Measurements from ENCODE around the gene RIBC1.
"Not testable (repeated sequence)": the region's sequence is repeated elsewhere in the genome, so short reads cannot be mapped to it uniquely, and the experiment has no call there.

Gene RIBC1

DNA sequence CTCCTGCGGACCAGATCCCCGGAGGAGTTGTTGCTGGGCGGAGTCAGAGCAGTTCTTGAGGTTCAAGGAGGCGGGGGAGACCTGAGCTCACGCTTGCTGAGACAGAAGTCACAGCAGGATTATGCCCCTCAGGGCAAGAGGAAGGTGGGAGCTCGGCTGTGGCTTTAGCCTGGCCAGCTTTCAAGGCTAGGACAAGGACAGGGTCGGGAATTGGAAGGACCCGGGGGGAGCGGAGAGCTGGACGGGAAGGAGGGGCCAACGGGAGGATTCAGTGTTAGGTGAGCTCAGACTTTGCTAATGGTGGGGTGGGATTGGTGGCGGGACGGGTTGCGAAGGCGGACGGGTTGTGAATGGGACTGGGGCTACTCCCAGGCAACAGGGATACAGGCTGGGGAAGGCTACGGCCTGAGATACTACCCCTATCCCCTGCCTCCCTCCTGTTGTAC is at the start of gene RIBC1:
Gene RIBC1 (plus strand): TSS at position 13 of the 446 bp plus-strand sequence. CDS start 3,404 bp downstream, outside the sequence.
- DNase-seq = no peak

DNA sequence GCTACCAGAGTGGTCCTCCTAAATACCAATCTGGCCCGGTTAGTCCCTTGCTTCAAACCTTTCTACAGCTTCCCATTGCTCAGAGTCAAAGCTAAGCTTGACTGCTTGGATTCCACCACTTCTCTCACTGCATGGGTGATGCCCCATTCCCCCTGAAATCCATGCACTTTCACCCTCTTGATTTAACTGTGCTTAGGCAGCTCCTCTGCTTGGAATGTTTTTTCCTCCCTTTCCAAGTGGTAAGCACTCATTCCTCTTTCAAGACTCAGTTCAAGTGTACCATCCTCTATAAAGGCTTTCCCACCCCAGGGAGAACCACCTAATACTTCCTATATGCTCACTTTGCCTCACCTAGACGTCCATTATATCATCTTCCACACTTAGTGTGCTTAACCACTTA is 49.4 kb upstream of the RIBC1 start:
- no peak for DNase-seq

DNA sequence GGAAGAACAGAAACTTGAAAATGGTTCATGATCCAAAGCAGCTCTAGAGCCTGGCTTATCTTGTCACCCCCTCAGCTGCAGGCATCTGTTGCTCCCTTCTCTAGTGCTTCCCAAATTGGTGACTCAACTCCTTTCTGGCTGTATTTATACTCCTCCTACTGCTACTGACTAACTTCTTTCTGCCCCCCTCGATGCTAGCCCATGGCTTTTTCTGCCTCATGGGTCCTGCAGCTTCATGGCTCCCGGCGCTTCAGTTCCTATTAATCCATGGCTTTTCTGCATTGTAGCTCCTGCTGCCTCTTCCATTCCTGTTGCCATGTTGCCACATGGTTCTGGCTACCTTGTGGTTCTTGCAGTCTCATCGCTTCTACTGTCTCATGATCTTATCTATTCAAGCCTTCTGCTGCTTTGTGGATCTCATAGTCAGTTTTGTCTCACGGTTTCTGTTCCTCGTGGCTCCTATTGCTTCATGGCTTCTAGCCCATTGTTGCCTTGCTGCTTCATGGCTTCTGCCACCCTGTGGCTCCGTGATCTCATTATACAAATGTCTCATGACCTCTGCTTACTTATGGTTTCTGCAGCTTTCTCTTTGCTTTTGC is 48.4 kb upstream of the RIBC1 start:
- DNase-seq = no peak

DNA sequence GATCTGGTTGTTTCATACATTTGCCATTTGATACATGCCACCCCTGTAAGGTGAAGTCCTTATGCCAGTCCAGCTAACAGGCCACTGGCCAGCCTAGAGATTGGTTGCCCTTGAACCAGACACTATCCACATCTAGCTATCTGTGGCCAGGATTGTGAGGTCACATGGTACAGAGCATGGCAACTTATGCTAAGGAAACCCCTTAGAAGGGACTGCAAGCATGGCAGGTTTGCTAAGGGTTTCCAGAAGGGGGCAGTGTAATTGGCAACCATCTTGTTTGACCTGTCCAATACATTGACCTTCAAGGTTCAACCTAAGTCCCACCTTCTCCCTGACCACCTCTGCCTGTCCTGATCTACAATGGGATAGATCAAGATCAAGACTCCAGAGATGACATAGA is 47.8 kb upstream of the RIBC1 start:
- DNase-seq = no peak

DNA sequence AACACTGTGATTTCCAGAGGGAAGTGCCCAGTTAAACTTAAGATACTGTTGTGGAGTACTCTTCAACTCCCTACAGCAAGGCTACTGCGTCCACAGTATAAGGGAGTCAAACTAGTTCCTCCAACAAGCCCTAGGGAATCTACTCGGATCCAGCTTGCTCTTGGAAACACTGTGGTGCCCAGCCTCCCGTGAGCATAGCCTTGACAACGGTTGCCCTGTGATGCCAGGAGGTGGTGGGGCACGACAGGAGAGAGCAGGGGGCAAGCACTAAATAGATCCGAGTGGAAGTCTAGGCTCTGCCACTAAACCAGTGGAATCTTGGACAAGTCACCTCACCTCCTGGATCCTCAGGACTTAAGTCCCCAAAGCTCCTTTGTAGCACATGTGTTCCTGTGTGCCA is 45.8 kb upstream of the RIBC1 start:
- no peak for DNase-seq

DNA sequence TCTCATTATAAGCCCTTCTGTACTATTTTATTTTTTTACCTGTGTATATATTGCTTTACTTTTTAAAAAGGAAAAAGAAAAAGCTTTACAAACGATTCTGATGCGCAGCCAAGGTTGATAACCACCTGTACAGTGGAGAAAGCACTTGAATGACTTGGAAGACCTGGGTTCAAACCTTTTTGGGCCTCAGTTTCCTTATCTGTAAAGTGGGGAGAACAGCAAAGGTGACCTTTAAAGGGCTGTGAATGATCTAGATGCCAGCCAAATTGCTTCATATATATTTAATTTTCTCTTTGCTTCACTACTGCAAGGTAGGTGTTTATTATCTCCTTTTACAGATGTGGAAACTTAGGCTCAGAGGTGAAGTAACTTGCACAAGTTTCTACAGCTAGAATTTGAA is 45.2 kb upstream of the RIBC1 start:
- no peak for DNase-seq

DNA sequence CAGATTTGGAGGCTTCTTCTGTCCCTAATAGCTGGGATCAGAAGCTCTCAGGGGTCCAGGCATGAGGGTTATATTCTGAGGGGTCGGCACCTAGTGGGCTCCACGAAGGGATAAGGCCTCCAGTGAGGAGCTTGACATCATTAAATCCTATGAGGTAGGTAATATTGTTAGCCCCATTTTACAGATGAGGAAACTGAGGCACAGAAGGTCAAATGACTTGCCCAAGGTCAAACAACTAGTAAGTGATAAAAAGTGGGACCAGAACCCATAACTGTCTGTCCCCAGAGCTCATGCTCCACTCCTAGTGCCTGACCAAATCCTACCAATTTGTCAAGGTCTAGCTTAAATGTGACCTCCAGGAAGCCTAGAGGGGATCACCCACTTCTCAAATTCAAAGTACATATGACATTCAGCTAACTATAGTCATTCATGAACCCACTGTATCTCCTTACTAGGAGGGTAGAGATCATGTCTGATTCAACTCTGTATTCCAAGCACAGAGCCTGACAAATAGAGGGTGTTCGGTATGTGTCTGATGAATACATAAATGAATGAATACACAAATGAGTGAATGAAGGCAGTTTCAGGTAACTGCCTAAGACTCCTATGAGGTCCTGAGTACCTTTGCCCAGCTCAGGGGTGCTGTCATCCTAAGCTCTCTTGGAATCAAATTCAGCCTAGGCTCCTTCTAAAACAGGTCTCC is 43.5 kb upstream of the RIBC1 start:
- DNase-seq = no peak

DNA sequence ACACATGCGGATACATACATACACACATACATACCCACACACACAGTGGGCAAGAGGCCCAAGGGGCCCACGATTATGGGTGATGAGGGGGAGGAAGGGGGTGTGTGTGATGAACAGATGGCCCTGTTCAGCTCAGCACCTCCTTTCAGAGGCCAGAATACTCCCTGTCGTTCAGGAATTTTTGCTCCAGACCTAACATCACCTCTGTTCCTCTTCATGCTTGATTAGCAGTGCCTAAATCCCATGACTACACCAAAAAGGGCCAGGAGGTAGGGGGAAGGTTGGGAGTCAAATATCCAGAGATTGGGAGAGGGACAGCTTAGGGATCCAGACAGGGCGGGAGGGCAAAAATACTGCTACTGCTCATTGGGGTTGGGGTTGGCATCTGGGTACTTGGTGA is 42.9 kb upstream of the RIBC1 start:
- no peak for DNase-seq

DNA sequence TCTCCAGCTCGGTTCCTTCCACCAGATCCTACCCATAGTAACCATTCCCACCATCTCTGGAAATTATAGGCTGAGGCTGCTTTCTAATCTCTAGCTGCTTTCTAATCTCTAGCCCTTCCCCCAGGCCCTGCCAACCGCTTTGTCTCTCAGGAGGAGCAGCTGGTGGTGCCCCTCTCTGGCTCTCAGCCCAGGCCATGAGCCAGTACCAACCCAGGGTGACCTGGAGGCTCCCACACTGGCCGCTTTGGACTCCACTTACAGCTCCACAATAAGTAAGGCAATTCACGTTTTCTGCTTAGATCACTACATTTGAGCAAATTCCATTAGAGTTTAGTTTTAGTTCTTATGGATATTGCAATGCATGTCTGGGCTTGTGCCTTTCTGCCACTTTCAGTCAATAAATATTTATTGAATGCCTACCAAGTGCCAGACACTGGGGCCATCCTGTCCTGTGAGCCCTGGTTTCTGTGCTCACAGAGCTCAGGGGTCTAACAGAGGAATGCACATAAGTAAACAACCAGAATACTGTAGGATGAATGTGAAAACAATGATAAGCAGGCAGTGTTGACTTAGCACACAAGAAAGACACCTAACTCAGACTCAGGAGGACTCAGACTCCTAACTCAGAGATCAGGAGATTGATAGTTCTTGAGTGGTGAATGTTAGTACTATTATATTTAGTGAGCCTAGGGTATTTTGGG is 39.1 kb upstream of the RIBC1 start:
- DNase-seq = peak; percentile 29

DNA sequence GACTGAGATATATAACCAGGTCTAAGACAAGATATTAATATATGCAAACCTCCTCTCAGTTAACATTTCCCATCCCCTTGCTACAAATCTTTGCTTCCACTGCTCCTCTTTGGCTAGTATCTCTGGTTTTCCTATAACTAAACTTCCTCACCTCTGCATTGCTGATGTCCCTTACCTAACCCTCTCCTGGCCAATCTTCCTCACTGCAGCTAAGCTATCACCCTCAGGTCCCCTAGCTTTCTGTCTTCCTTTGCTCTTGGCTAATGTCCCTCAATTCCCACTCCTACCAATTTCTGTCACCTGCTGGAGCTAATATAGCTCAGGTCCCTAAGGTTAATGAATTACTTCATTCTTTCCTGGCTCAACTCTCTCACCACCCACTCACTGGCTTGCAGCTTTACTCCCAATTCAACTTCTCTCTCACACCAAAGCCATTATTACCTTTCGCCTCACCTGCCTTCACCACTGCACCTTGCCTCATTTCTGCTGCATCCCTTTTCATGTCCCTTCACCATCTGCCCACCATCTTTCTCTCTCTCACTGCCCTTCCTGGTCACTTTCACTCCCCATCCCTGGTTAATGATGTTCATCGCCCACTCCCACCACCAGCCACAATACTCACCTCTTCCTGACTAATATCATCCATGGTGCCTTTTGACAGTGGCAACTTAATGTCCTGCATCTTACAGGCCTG is 26.9 kb upstream of the RIBC1 start:
- no peak for DNase-seq

DNA sequence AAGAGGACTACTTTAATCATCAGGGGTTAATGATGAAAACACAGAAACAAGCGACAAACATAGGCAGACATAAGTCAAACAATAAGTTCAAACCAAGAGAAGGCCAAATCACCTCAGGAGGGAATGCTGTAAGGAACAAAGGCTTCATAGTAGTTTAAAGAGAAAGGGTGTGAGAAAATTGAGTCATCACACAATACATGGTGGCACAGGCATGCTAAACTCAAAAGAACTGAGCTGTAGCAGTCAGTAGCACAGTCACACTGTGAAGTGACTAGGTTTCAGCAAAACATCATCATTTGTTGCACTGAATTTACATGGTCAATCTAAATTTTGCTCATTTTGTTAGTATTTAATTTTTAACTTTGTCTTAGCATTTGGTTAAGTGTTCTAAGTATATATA is 24.5 kb upstream of the RIBC1 start:
- DNase-seq = no peak

DNA sequence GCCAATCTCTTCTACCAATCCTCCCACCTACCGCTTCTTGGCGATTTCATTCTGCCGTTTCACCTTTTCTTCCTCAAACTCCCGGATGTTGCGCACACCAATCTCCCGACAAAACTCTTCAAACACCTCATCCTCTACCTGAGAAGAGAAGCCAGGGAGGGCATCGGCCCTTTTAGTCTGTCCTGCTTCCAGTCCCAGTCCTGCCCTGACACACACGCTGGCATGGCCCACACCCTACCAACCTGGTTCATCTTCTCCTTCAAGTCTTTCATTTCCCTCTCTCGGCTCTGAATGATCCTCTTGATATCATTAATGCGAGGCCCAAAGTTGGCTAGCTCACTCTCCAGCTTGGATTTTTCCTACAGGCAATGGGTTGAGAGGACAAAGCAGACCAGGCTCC is 19.1 kb upstream of the RIBC1 start:
- no peak for DNase-seq

DNA sequence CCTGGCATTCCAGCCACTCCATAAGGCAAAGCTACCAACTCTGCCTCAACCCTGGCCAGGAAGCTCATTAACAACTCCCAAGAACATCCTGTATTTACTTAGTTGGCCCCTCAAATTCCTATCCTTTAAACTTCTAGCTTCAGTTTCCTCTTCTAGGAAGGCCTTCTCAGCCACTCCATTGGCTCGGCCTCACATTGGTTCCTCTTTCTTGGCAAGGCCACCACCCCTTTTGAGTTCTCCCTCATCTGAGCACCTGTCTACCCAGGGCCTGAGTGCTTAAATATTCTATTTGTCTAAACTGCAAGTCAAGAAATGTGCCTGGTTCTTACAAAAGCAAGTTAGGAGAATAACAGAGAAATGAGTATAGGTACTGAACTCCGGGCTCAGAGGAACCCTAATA is 10.2 kb upstream of the RIBC1 start:
- DNase-seq = no peak

DNA sequence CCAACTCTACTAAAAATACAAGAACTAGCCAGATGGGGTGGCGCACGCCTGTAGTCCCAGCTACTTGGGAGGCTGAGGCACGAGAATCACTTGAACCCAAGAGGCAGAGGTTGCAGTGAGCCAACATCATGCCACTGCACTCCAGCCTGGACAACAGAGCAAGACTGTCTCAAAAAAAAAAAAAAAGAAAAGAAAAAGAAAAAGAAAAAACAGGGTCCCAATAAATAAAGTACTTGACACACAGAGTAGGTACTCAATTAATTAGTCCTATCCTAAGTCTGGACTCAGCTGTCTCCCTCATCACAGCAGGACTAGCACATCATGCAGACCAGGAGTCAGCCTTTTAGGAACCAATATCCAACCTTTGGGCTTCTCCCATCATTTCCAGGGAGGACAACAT is 2.3 kb upstream of the RIBC1 start:
- not testable (repeated sequence) for DNase-seq

DNA sequence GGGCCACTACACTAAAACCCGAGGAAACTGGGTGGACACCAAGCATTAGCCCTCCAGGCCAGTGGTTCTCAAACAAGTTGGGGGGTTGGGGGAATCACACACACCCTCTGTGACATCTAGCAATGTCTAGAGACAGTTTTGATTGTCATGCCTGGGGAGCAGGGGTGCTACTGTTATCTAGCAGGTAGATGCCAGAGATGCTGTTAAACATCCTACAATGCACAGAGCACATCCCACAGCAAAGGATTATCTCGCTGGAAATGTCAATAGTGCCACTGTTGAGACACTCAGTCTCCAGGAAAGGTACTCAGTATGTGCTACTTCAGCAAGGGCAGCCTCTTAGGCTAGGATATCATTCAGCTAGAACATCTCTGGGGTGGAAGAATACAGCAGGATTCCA is 1.5 kb upstream of the RIBC1 start:
- no peak for DNase-seq

DNA sequence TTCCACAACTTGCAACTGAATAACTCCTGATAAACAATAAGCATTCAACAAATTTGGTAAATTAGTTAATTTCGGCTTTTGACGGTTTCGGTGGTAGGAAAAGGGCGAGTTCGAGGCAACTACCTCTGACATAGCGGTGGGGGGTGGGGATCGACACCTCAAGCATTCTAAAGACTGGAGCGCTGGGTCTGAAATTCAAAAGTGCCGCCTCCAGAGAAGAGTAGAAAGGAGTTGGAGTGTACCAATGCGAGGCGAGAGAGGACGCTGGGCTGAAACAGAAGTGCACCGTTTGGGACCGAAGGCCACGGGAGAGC is 944 bp upstream of the RIBC1 start:
- peak; percentile 53 for DNase-seq

DNA sequence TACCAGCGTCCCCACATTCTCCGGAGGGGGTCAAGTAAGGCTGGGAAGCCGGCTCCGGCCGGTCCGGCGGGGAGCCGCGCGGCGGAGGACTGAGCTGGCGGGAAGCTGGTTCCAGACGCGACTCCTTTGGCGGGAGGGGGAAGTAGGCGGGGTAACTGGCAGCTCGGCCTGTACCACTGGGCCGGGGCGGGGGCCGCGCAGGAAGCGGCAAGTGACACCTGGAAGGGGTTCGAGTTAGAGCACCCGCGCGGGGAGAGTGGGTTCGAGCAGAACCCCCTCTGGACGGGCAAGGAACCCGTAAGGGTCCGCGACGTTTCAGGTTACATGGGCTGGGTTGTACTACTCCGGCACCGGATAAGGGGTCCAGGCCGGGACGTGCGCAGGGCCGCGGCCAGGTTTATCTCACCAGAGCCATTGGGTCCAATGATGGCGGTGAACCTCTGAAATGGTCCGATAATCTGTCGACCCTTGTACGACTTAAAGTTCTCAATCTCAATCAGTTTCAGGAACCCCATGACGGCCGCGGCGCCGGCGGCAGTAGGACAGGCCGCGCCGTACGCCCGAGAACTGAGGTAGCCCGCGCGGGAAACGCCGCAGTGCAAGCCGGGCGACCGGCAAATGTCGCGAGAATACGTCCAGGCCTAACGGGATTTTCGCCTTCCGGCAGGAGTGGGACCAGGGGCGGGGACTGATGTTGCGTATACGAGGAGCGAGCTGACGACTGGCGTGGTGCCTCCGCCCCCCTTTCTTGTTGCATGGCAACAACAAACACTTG is 400 bp upstream of the RIBC1 start, which contains the start of gene SMC1A:
Gene SMC1A (minus strand): TSS at position 569 of the 775 bp plus-strand sequence. CDS start 54 bp downstream, at position 515.
- peak; percentile 90 for DNase-seq

DNA sequence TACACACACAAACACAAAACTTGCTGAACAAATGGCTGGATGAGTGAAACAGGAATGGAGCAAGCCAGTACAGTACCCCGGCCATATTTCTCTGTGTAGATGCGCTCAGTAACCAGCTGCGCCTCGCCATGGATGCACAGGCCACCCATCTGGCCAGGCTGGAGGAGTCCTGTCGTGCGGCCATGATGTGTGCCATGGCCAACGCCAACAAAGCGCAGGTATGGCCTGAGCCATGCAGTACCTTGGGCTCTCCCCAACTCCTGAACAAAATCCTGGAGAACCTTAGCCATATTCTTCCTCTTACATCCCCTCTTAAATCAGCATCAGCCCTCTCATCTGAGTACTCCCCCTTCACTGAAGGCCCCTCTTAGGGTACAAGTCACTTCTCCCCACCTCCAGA is 7.1 kb downstream of the RIBC1 start:
- DNase-seq = no peak

DNA sequence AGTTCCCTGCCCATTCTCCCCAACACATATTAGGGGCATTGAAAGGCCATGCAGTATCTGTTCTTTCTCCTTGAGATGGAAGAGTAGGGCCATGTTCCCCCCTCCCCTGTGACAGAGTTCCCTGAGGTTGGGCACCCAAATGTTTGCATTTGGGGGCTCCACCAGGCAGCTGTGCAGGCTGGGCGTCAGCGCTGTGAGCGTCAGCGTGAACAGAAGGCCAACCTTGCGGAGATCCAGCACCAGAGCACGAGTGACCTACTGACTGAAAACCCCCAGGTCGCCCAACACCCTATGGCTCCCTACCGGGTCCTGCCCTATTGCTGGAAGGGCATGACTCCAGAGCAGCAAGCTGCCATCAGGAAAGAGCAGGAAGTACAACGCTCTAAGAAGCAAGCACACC is 7.6 kb downstream of the RIBC1 start:
- no peak for DNase-seq

DNA sequence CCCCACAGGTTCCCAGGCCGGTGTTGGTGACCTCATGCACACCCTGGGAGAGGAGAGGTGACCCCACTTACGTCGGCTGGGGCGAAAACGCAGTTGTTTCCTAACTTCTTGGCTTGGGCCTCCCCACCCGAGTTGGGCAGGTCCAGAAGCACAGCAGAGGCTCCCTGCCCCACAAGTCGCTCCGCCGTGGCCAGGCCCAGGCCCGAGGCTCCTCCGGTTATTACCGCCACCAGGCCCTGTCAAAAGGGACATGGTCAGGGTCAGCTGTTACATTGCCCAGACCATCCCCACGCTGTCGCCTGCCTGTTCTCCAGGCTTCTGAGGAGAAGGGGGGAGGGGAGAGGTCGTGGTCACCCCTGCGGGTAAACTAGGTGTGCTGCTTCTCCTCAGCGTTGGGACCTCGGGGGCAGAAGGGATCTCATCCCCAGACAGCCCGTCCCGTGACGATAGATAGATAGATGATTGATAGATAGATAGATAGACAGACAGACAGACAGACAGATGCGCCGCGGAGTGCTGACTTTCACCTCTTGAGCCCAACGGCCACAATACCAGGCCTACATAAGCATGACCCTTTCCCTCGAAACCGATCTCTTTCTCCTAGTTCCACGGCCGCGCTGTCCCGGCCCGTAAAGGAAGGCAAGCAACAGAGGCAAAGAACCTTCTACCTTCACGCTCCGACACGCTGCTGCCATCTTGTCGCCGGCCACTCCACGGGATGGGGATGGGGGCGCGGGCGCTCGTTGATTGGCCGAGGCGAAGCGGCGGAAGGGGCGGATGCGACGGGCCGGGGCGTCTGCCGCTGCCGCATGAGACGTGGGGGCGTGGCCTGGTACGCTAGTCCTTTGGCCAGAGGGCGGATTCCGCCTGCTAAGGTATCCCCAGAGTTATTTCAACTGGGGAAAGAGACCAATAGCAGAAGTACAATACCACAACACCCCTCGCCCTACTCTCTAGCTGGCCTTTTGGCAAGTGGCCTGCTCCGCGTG is 11.3 kb downstream of the RIBC1 start, which contains the start of gene HSD17B10:
Gene HSD17B10 (minus strand): TSS at position 720 of the 989 bp plus-strand sequence. CDS start 25 bp downstream, at position 695.
- peak; percentile 66 for DNase-seq

DNA sequence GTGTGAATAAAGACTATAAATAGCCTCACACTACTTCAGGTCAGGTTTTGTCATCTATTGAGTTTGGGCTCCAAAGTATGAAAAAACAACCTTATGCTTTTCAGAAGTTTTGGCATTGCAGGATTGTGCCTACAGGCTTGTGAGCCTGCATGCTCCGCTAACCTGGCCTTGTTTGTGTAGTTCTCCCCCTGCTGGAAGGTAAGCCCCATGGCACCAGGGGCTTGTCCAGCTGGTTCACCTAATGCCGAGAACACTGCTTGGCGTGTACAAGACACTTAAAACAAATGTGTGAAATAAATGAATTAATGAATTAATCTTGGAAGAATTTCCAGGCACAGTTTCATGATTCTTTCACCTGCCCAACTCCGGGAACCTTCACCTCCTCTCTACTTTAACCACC is 13.3 kb downstream of the RIBC1 start:
- DNase-seq = peak; percentile 53

Data from NCI-H1694 treated with DMSO at 0.1 percent for 48 hours (cell line).